CD4-positive, alpha-beta memory T cell (primary cell): ENCODE measurements around the gene LRP6. TPM values are rescaled to one million over a fixed set of nuclear protein-coding genes. Genes with fewer than 3 reads are reported as not detected.
"Not testable (repeated sequence)": the region's sequence is repeated elsewhere in the genome, so short reads cannot be mapped to it uniquely, and the experiment has no call there.

Source experiments
- CTCF ChIA-PET: fragments of 350-600 bp; sonication (Branson Sonifier 250); formaldehyde crosslinking; loops from one replicate; lab custom pipeline; 2021; ENCODE audit warnings: inconsistent platforms; ENCODE audit not compliant: partially characterized antibody; lab: Charles Lee
- POLR2A ChIA-PET: fragments of 350-600 bp; sonication (Branson Sonifier 250); formaldehyde crosslinking; loops from one replicate; lab custom pipeline; 2021; ENCODE audit not compliant: partially characterized antibody; lab: Charles Lee
- DNase-seq, 5 donors: peaks; one replicate each; pipeline versions ENCODE4 v3.0.0 to v3.0.0-alpha.2; 2020 to 2022; ENCODE audit warnings: mixed read lengths in 1 of 5
- H3K27ac ChIP-seq: one replicate; pipeline ENCODE4 v1.7.0; 2013; ENCODE audit warnings: low read depth, low read length
- H3K27me3 ChIP-seq: 2 replicates; pipeline ENCODE4 v1.7.0; 2013; ENCODE audit warnings: mild to moderate bottlenecking, low read length, moderate library complexity; ENCODE audit not compliant: insufficient read depth
- H3K36me3 ChIP-seq: 2 replicates; pipeline ENCODE4 v1.7.0; 2013; ENCODE audit warnings: mild to moderate bottlenecking, low read length, moderate library complexity; ENCODE audit not compliant: insufficient read depth
- H3K4me1 ChIP-seq: 2 replicates; pipeline ENCODE4 v1.7.0; 2013; ENCODE audit warnings: mild to moderate bottlenecking, low read length, moderate library complexity; ENCODE audit not compliant: insufficient read depth
- H3K4me3 ChIP-seq, 2 donors: one replicate each; pipeline ENCODE4 v1.7.0; 2013; ENCODE audit warnings: low read length in 2 of 2, mild to moderate bottlenecking in 1 of 2
- H3K9me3 ChIP-seq, 2 donors: one replicate each; pipeline ENCODE4 v1.7.0; 2013; ENCODE audit warnings: low read length in 2 of 2, control low read depth in 1 of 2; ENCODE audit not compliant: control insufficient read depth in 1 of 2
- H3K27ac Mint-ChIP-seq, 7 donors: one replicate each; pipeline ENCODE4 v1.8.0; 2020 to 2021; ENCODE audit warnings: mixed read lengths in 7 of 7, mild to moderate bottlenecking in 6 of 7, inconsistent platforms in 3 of 7, moderate library complexity in 3 of 7
- H3K27me3 Mint-ChIP-seq, 2 donors: one replicate each; pipeline ENCODE4 v1.8.0; 2020 to 2021; ENCODE audit warnings: mixed read lengths in 2 of 2
- H3K36me3 Mint-ChIP-seq, 2 donors: one replicate each; pipeline ENCODE4 v1.8.0; 2020 to 2021; ENCODE audit warnings: mixed read lengths in 2 of 2, inconsistent platforms in 1 of 2, mild to moderate bottlenecking in 1 of 2
- H3K4me1 Mint-ChIP-seq, 4 donors: one replicate each; pipeline ENCODE4 v1.8.0; 2020 to 2021; ENCODE audit warnings: mixed read lengths in 4 of 4, mild to moderate bottlenecking in 1 of 4
- H3K4me3 Mint-ChIP-seq, 8 donors: one replicate each; pipeline ENCODE4 v1.8.0; 2020 to 2021; ENCODE audit warnings: mixed read lengths in 8 of 8, mild to moderate bottlenecking in 7 of 8, moderate library complexity in 6 of 8, inconsistent platforms in 3 of 8
- H3K9me3 Mint-ChIP-seq, 8 donors: one replicate each; pipeline ENCODE4 v1.8.0; 2020 to 2021; ENCODE audit warnings: mixed read lengths in 8 of 8, mild to moderate bottlenecking in 5 of 8, inconsistent platforms in 3 of 8, moderate library complexity in 1 of 8
- intact Hi-C: fragments of 100-400 bp; cut with micrococcal nuclease; formaldehyde crosslinking; loops from one replicate; pipeline ENCODE4 v1.15.1; 2023
- polyA plus RNA-seq, 2 donors: library from polyadenylated mRNA; unstranded; fragments of 300-500 nt; fragmentation: Illumina TruSeq; gene quantifications; one replicate each; pipeline ENCODE4 v1.2.3, GENCODE V29; 2021
- total RNA-seq, 2 experiments: library from RNA; stranded (reverse); gene quantifications; one replicate each; pipeline ENCODE4 v1.2.3, GENCODE V29; 2021

LRP6 gene
- total RNA-seq (1 to 10 TPM; 3.9 to 4.0 TPM), polyA plus RNA-seq (1 to 10 TPM in 1 of 2 donors, under 1 TPM in 1; 0.45 to 1.9 TPM)

DNA sequence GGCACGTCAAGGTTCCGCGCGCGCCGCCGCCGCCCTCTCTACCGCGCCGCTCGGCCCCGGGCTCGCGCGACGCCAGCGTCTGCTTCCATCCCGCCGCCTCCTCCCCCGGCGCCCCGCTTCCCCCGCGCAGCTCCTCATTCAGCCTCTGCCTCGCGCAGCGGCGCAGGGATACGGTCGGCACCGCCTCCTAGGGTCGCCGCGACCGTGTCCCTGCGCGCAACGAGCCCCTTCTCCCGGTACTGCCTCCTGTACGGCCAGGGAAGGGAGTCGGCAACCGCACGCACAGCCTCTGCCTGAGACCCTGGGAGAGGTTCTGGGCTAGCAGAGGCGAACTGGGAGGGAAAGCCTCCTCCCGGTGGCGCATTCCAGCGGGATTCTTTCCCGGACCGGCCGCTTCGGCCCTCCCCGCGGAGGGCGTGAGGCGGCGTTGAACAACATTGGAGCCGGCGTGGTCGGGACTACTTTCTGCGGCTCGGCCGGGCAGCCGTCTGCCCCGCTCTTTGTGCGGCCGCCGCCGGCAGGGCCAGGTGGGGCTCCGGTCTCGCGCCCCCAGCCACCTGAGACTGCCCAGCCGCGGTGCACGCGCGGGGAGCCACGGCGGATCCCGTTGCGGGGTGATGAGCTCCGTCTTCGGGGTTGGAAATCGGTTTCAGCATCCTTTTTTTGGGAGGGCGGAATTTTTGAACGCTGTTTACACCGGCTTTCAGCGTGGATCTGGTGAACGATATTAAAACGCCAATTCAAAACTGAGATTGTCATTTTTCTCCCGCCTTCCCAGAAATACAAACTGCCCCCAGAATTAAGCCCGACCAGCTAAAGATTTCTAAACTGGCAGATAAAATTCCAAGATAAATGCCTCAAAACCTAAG, at the start of gene LRP6:
Gene LRP6 (minus strand): TSS at position 172 of the 869 bp plus-strand sequence. CDS start 309 bp downstream, outside the sequence.
- Histone ChIP-seq H3K36me3 (no peaks in the 10 kb centered on the region), H3K27ac (peak within 1 kb of the TSS; percentile 32), H3K27me3 (peaks cover 6% of the 10 kb centered on the region), H3K4me1 (peaks cover 18% of the 10 kb centered on the region), H3K9me3 (no peaks in the 10 kb centered on the region), H3K4me3 (peak within 1 kb of the TSS; percentile 65 to 76)
- Mint-ChIP-seq H3K27ac (peak within 1 kb of the TSS; percentile 46 to 78 (median 70)), H3K27me3 (peaks cover 0 to 13% of the 10 kb centered on the region in 2 donors), H3K4me3 (peak within 1 kb of the TSS; percentile 85 to 91 (median 90)), H3K36me3 (peaks cover 0 to 2% of the 10 kb centered on the region in 2 donors), H3K4me1 (peaks cover 12 to 31% (median 21%) of the 10 kb centered on the region in 4 donors), H3K9me3 (no peaks in the 10 kb centered on the region)
- ChIA-PET POLR2A (interaction anchor here (0.7 to 3.5 kb wide), 3 partner anchors 90 to 721 kb away, joined by 3 to 19 read pairs (median 7); partner anchors contain the start of gene BORCS5), CTCF (no interaction called here)
- intact Hi-C loops = loop anchor here (2.0 kb wide), 1 partner anchor 60 kb away; no protein-coding TSS in a partner anchor
- peak; percentile 55 to 75 (median 67) for DNase-seq

DNA sequence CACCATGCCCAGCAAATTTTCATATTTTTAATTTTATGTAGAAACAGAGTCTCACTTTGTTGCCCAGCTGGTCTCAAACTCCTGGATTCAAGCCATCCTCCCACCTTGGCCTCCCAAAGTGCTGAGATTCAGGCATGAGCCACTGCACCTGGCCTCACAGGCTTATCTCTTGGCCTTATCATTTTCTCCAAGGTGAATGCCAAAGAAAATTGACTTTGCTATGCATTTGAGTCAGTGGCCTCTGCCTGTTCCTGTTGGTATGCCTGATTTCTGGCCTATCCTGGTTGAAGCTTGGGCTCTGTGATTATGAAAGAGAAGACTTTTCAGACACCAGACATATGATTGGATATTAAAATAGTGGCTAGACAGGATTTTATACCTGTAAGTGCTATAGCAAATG, 49.0 kb upstream of the LRP6 start:
- no peak overlapping the region for H3K4me3 Mint-ChIP-seq
- no peak for DNase-seq
- no peaks in the 10 kb centered on the region for H3K9me3 ChIP-seq
- peaks cover 0 to 5% of the 10 kb centered on the region in 2 donors for H3K27me3 Mint-ChIP-seq
- CTCF ChIA-PET = interaction anchor here (1.2 to 1.6 kb wide), 2 partner anchors 12 to 736 kb away, joined by 3 to 7 read pairs; no protein-coding TSS in a partner anchor
- no peaks in the 10 kb centered on the region for H3K9me3 Mint-ChIP-seq
- H3K27me3 ChIP-seq = no peaks in the 10 kb centered on the region
- H3K27ac ChIP-seq = no peak overlapping the region
- no peaks in the 10 kb centered on the region for H3K4me1 ChIP-seq
- no peaks in the 10 kb centered on the region for H3K36me3 ChIP-seq
- H3K4me3 ChIP-seq = no peak overlapping the region
- intact Hi-C loops = no loop called here
- H3K36me3 Mint-ChIP-seq = no peaks in the 10 kb centered on the region
- H3K4me1 Mint-ChIP-seq = no peaks in the 10 kb centered on the region
- POLR2A ChIA-PET = no interaction called here
- no peak overlapping the region for H3K27ac Mint-ChIP-seq

DNA sequence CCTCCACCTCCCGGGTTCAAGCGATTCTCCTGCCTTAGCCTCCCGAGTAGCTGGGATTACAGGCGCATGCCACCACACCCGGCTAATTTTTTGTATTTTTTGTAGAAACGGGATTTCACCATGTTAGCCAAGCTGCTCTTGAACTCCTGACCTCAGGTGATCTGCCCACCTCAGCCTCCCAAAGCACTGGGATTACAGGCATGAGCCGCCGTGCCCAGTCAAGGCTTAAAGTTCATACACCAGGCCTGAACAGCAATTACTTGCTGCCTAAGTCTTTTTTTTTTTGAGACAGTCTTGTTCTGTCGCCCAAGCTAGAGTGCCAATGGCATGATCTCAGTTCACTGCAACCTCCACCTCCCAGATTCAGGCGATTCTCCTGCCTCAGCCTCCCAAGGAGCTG, 43.9 kb upstream of the LRP6 start:
- H3K27ac Mint-ChIP-seq, H3K36me3 Mint-ChIP-seq, H3K4me1 ChIP-seq, H3K27ac ChIP-seq, H3K27me3 Mint-ChIP-seq, intact Hi-C loops, H3K9me3 ChIP-seq, H3K9me3 Mint-ChIP-seq, H3K4me1 Mint-ChIP-seq, H3K4me3 ChIP-seq, H3K36me3 ChIP-seq, H3K4me3 Mint-ChIP-seq, DNase-seq, POLR2A ChIA-PET, CTCF ChIA-PET, H3K27me3 ChIP-seq: not testable (repeated sequence)

DNA sequence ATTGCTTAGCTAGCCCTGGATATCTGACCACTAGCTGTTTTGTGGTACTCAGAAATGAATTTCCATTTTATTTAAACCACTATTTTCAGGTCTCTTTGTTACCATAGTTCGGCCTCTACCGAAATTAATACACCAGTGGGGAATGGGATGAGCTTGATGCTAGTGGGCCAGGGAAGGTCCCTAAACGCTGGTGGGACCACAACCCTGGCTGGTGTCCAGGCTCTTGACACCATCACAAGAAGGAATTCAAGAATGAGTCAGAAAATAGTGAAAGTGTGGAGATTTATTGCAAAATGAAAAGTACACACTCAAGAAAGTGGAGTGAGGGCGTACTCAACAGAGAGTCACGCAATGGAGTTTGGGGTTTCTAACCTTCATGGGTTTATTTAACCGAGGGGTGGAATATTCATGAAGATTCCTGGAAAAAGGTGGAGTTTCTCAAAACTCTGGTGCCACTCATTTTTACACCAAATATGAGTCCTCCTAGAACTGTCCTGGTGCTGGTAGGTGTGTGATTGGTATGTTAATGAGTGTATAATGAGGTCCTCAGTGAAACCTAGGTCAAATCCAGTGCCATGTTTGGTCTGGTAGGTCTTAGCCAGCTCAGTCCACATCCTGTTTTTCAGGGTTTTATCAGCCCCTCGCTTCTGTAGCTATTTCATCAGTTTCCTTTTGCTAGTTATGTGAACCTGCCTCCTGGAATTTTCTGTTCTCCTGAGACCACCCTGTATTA, 38.9 kb upstream of the LRP6 start:
- Mint-ChIP-seq H3K27ac (no peak overlapping the region), H3K4me3 (no peak overlapping the region), H3K4me1 (no peaks in the 10 kb centered on the region), H3K9me3 (peaks cover 0 to 8% (median 0%) of the 10 kb centered on the region in 8 donors), H3K27me3 (peaks cover 3 to 8% of the 10 kb centered on the region in 2 donors), H3K36me3 (peaks cover 0 to 4% of the 10 kb centered on the region in 2 donors)
- intact Hi-C loops = no loop called here
- Histone ChIP-seq H3K27ac (no peak overlapping the region), H3K4me1 (no peaks in the 10 kb centered on the region), H3K9me3 (no peaks in the 10 kb centered on the region), H3K36me3 (no peaks in the 10 kb centered on the region), H3K4me3 (no peak overlapping the region), H3K27me3 (no peaks in the 10 kb centered on the region)
- DNase-seq = no peak
- POLR2A ChIA-PET = no interaction called here
- CTCF ChIA-PET = interaction anchor here (0.7 to 1.0 kb wide), 2 partner anchors 9 to 724 kb away, joined by 3 to 4 read pairs; no protein-coding TSS in a partner anchor

DNA sequence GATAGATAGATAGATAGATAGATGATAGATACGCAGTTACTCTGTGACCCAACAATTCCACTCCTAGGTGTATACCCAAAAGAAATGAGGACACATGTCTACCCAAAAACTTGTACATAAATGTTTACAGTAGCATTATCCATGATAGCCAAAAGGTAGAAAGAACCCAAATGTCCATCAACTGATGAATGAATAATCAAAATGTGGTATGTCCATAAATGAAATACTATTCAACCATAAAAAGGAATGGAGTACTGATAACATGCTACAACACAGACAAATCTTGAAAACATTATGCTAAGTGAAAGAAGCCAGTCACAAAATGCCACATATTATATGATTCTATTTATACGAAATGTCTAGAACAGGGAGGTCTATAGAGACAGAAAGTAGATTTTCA, 36.1 kb upstream of the LRP6 start:
- Histone ChIP-seq H3K36me3 (no peaks in the 10 kb centered on the region), H3K9me3 (no peaks in the 10 kb centered on the region), H3K27ac (no peak overlapping the region), H3K4me1 (no peaks in the 10 kb centered on the region), H3K27me3 (no peaks in the 10 kb centered on the region), H3K4me3 (no peak overlapping the region)
- ChIA-PET POLR2A (no interaction called here), CTCF (no interaction called here)
- peaks cover 0 to 8% (median 0%) of the 10 kb centered on the region in 8 donors for H3K9me3 Mint-ChIP-seq
- no peak overlapping the region for H3K27ac Mint-ChIP-seq
- no peak for DNase-seq
- peaks cover 0 to 4% of the 10 kb centered on the region in 2 donors for H3K36me3 Mint-ChIP-seq
- peaks cover 3 to 11% of the 10 kb centered on the region in 2 donors for H3K27me3 Mint-ChIP-seq
- H3K4me3 Mint-ChIP-seq = peak overlapping the region in 1 of 8 donors; percentile 1
- no peaks in the 10 kb centered on the region for H3K4me1 Mint-ChIP-seq
- intact Hi-C loops = no loop called here

DNA sequence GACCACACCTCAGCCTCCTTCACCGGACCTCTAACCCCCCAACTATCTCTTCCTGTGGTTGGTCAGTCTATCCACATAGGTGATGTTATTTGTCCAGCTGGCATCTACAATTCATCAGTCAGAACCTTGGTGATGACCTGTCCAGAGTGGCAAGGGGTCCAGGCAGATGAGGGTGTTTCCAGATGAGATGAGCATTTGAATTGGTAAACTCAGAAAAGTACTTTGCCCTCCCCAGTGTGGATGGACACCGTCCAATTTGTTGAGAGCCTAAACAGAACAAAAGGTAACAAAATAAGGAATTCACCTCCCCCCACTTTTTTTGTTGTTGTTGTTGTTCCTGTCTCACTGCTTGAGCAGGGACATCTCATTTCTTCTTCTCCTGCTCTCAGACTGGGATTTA, 34.3 kb upstream of the LRP6 start:
- Mint-ChIP-seq H3K36me3 (peaks cover 0 to 4% of the 10 kb centered on the region in 2 donors), H3K27ac (no peak overlapping the region), H3K9me3 (peaks cover 0 to 8% (median 0%) of the 10 kb centered on the region in 8 donors), H3K27me3 (peaks cover 3 to 9% of the 10 kb centered on the region in 2 donors), H3K4me3 (no peak overlapping the region), H3K4me1 (no peaks in the 10 kb centered on the region)
- Histone ChIP-seq H3K9me3 (no peaks in the 10 kb centered on the region), H3K36me3 (no peaks in the 10 kb centered on the region), H3K27ac (no peak overlapping the region), H3K27me3 (no peaks in the 10 kb centered on the region), H3K4me3 (no peak overlapping the region), H3K4me1 (no peaks in the 10 kb centered on the region)
- intact Hi-C loops = no loop called here
- POLR2A ChIA-PET = no interaction called here
- DNase-seq = no peak
- CTCF ChIA-PET = interaction anchor here (1.0 kb wide), 1 partner anchor 27 kb away, joined by 3 read pairs; no protein-coding TSS in a partner anchor
